Esophagus squamous epithelium (tissue), 5 donors: ENCODE measurements around the gene PTPRN2. TPM values are rescaled to one million over a fixed set of nuclear protein-coding genes. Genes with fewer than 3 reads are reported as not detected.

Experiments
- DNase-seq: peaks from one replicate; lab custom pipeline; 2025; lab: John Stamatoyannopoulos, UW
- H3K27ac ChIP-seq, 4 donors: fragments of 200-600 bp; sonication (generic); one replicate each; pipeline ENCODE4 v1.5.1; 2016 to 2019; ENCODE audit warnings: mild to moderate bottlenecking in 1 of 4
- H3K27me3 ChIP-seq, 4 donors: fragments of 200-600 bp; sonication (generic); 1 replicate in 3 of 4; 2 replicates in 1 of 4; pipeline versions ENCODE4 v1.5.1 to v1.6.0; 2017 to 2021; ENCODE audit warnings: antibody characterized with exemption in 1 of 4
- H3K36me3 ChIP-seq, 3 donors: fragments of 200-600 bp; sonication (generic); one replicate each; pipeline ENCODE4 v1.5.1; 2016 to 2019
- H3K4me1 ChIP-seq, 3 donors: fragments of 200-600 bp; sonication (generic); one replicate each; pipeline ENCODE4 v1.5.1; 2017 to 2019
- H3K4me3 ChIP-seq, 4 donors: fragments of 200-600 bp; sonication (generic); 1 replicate in 3 of 4; 2 replicates in 1 of 4; pipeline ENCODE4 v1.5.1; 2016 to 2019; ENCODE audit warnings: mild to moderate bottlenecking in 2 of 4, moderate library complexity in 1 of 4
- H3K9me3 ChIP-seq, 3 donors: fragments of 200-600 bp; sonication (generic); one replicate each; pipeline ENCODE4 v1.5.1; 2016 to 2019
- CTCF ChIP-seq, 6 experiments: fragments of 450-650 bp in 4 of 6; fragments of 200-600 bp in 2 of 6; sonication (generic) in 2 of 6; IDR thresholded peaks; one replicate each; pipeline ENCODE4 v1.5.1; 2016 to 2019; ENCODE audit warnings: antibody characterized with exemption in 6 of 6, mild to moderate bottlenecking in 4 of 6, moderate library complexity in 4 of 6
- POLR2A ChIP-seq, 4 donors: fragments of 450-650 bp; IDR thresholded peaks; one replicate each; pipeline ENCODE4 v1.6.1; 2017; ENCODE audit warnings: antibody characterized with exemption in 4 of 4, mild to moderate bottlenecking in 4 of 4, moderate library complexity in 3 of 4
- WGBS, 2 donors: methylation state at CpG; one replicate each; pipeline ENCODE4 v1.1.5; 2018; 5-methylcytosine and 5-hydroxymethylcytosine counted together
- intact Hi-C: fragments of 100-400 bp; cut with DNase I; formaldehyde crosslinking; loops from one replicate; pipeline ENCODE4 v1.15.0; 2022
- total RNA-seq, 4 donors: library from RNA; depleted of rRNA; stranded (reverse); fragments of >200 nt; gene quantifications; one replicate each; pipeline ENCODE4 v1.1.0, GENCODE V29; 2016
- donor health status: DM: yes; HTN: yes; CAD: no.

PTPRN2 gene
- total RNA-seq, 4 donors from 2014 or later: 0.38 to 2.7 (median 1.0) TPM

- DNase-seq: no peak
- intact Hi-C loops: no loop called here
- Histone ChIP-seq H3K9me3 (no peaks in the 10 kb centered on the region), H3K27me3 (peaks cover 0 to 7% (median 0%) of the 10 kb centered on the region in 4 donors), H3K4me1 (no peaks in the 10 kb centered on the region), H3K36me3 (no peaks in the 10 kb centered on the region), H3K4me3 (no peak overlapping the region), H3K27ac (no peak overlapping the region)
- 75 to 86% methylated on average over 11 of the region's 11 CpGs for WGBS, 2 donors
- no peak for TF ChIP-seq POLR2A (IDR thresholded peaks at IDR 0.05)
- no peak for TF ChIP-seq CTCF (IDR thresholded peaks at IDR 0.05)
Measured at GRCh38 chr7:157601530-157601929, 986.1 kb downstream of the PTPRN2 start.

GRCh38 chr7:157599491-157599890, 988.1 kb downstream of the PTPRN2 start:
- H3K4me3 ChIP-seq: no peak overlapping the region
- intact Hi-C loops: no loop called here
- no peaks in the 10 kb centered on the region for H3K9me3 ChIP-seq
- H3K27ac ChIP-seq: no peak overlapping the region
- no peaks in the 10 kb centered on the region for H3K27me3 ChIP-seq
- DNase-seq: no peak
- no peaks in the 10 kb centered on the region for H3K36me3 ChIP-seq
- no peak for TF ChIP-seq CTCF (IDR thresholded peaks at IDR 0.05)
- no peak for TF ChIP-seq POLR2A (IDR thresholded peaks at IDR 0.05)
- H3K4me1 ChIP-seq: no peaks in the 10 kb centered on the region
- WGBS, 2 donors: 83 to 89% methylated on average over 3 to 4 of the region's 4 CpGs

GRCh38 chr7:157597562-157597961, 990.1 kb downstream of the PTPRN2 start:
- H3K36me3 ChIP-seq: no peaks in the 10 kb centered on the region
- 17 to 62% methylated on average over 7 of the region's 7 CpGs for WGBS, 2 donors
- H3K27ac ChIP-seq: no peak overlapping the region
- no peaks in the 10 kb centered on the region for H3K9me3 ChIP-seq
- no peak overlapping the region for H3K4me3 ChIP-seq
- intact Hi-C loops: no loop called here
- no peaks in the 10 kb centered on the region for H3K27me3 ChIP-seq
- DNase-seq: no peak
- TF ChIP-seq CTCF (IDR thresholded peaks at IDR 0.05): no peak
- TF ChIP-seq POLR2A (IDR thresholded peaks at IDR 0.05): no peak
- no peaks in the 10 kb centered on the region for H3K4me1 ChIP-seq

GRCh38 chr7:157596881-157597280, 990.7 kb downstream of the PTPRN2 start:
- H3K36me3 ChIP-seq: no peaks in the 10 kb centered on the region
- H3K9me3 ChIP-seq: no peaks in the 10 kb centered on the region
- intact Hi-C loops: no loop called here
- WGBS, 2 donors: 69 to 78% methylated on average over 15 of the region's 15 CpGs
- no peaks in the 10 kb centered on the region for H3K4me1 ChIP-seq
- H3K27me3 ChIP-seq: no peaks in the 10 kb centered on the region
- no peak overlapping the region for H3K4me3 ChIP-seq
- DNase-seq: no peak
- no peak overlapping the region for H3K27ac ChIP-seq
- TF ChIP-seq CTCF (IDR thresholded peaks at IDR 0.05) (no peak), POLR2A (IDR thresholded peaks at IDR 0.05) (no peak)

- no peak overlapping the region for H3K27ac ChIP-seq
- DNase-seq: no peak
- TF ChIP-seq POLR2A (IDR thresholded peaks at IDR 0.05) (no peak), CTCF (IDR thresholded peaks at IDR 0.05) (no peak)
- no peaks in the 10 kb centered on the region for H3K4me1 ChIP-seq
- intact Hi-C loops: no loop called here
- no peak overlapping the region for H3K4me3 ChIP-seq
- no peaks in the 10 kb centered on the region for H3K27me3 ChIP-seq
- WGBS, 2 donors: 70 to 81% methylated on average over 7 to 9 of the region's 11 CpGs
- no peaks in the 10 kb centered on the region for H3K36me3 ChIP-seq
- H3K9me3 ChIP-seq: no peaks in the 10 kb centered on the region
Measured at GRCh38 chr7:157596471-157596870, 991.2 kb downstream of the PTPRN2 start.
